Left renal pelvis (tissue), 4 donors: ENCODE measurements around the gene FBXO10. TPM values are rescaled to one million over a fixed set of nuclear protein-coding genes. Genes with fewer than 3 reads are reported as not detected.

Experiments
- DNase-seq, 4 donors: peaks; one replicate each; pipeline ENCODE4 v3.0.0-alpha.2; 2013; ENCODE audit warnings: low read depth in 4 of 4, low spot score in 3 of 4
- polyA plus RNA-seq, 4 donors: library from polyadenylated mRNA; unstranded; fragments of 120-200 nt; gene quantifications; one replicate each; pipeline ENCODE4 v1.2.1, GENCODE V29; 2013; ENCODE audit not compliant: insufficient read length in 4 of 4

FBXO10 gene
- polyA plus RNA-seq, 4 donors, result 12.7 to 14.1 (median 13.9) TPM

DNA sequence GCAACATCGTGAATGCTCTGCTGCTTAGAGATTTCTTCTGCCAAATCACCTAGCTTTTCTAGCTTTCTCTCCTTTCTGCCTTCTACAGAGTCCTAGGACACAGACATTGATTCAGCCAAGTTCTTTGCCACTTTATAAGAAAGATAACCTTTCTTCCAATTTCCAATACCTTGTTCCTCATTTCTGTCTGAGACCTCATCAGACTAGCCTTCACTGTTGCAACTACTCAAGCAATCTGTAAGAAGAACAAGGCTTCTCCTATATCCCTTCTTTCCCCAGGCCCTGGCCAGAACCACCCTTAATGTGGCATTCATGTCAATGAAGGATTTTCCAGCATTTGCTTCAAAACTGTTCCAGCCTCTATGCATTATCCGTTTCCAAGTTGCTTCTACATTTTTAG is 24.3 kb downstream of the FBXO10 start:
- DNase-seq, result no peak

DNA sequence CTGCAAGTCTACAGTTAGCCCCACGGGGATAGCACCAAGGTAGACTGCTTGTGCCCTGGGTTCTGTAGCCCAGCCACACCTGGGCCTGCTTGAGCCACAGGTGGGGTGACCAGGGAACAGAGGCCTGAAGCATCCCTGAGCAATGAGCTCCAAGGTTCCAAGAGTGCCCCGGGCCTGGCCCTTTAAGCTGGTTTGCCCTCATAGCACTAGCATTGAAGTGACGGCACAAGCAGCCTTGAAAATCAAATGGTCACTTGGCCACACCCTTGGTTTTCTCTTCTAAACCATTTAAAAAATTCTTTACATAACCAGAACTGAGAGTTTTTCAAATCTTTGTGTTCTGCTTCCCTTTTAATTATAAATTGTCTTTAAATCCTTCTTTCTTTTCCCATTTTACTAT is 24.7 kb downstream of the FBXO10 start:
- DNase-seq, result no peak

GRCh38 chr9:37550781-37551180 is 25.4 kb downstream of the FBXO10 start:
- no peak for DNase-seq

- no peak for DNase-seq
These were observed 26.7 kb downstream of the FBXO10 start for GRCh38 chr9:37549527-37549926.

DNA sequence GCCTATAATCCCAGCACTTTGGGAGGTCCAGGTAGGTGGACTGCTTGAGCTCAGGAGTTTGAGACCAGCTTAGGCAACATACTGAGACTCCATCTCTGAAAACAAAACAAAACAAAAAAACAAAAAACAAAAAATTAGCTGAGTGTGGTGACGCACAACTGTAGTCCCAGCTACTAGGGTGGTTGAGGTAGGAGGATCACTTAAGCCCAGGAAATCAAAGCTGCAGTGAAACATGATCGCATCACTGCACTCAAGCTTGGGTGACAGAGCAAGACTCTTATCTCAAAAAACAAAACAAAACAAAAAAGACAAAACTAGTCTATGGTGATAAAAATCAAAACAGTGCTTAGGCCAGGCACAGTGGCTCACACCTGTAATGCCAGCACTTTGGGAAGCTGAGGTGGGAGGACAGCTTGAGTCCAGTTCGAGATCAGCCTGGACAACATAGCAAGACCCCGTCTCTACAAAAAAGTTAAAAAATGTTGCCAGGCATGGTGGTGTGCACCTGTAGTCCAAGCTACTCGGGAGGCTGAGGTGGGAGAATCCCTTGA is 28.8 kb downstream of the FBXO10 start:
- no peak for DNase-seq

- no peak for DNase-seq
These were observed 32.7 kb downstream of the FBXO10 start for GRCh38 chr9:37543468-37543867.

GRCh38 chr9:37542895-37543294 is 33.3 kb downstream of the FBXO10 start:
- no peak for DNase-seq

GRCh38 chr9:37542488-37542887 is 33.7 kb downstream of the FBXO10 start:
- no peak for DNase-seq

DNA sequence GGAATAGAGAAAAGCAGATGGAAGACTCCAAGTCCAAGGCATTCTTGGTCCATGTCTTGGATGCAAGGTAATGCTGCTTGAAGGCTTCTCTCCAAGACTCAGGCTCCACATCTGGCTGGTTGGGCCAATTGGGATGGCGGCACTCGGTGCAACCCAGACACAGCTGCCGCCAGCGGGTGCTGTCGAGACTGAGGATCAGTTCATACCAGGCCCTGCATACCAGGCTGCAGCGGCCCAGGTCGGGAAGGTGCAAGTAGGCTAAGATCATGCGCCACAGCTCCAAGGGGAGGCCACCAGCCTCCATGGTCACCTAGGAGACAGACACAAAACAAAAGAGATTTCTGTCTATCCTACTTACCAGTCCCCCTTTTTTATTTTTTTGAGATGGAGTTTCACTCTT is 34.7 kb downstream of the FBXO10 start:
- DNase-seq, result no peak

GRCh38 chr9:37540634-37541033 is 35.5 kb downstream of the FBXO10 start:
- DNase-seq, result peak in 1 of 4 donors; percentile 9

GRCh38 chr9:37539634-37540033 is 36.5 kb downstream of the FBXO10 start:
- DNase-seq, result no peak

DNA sequence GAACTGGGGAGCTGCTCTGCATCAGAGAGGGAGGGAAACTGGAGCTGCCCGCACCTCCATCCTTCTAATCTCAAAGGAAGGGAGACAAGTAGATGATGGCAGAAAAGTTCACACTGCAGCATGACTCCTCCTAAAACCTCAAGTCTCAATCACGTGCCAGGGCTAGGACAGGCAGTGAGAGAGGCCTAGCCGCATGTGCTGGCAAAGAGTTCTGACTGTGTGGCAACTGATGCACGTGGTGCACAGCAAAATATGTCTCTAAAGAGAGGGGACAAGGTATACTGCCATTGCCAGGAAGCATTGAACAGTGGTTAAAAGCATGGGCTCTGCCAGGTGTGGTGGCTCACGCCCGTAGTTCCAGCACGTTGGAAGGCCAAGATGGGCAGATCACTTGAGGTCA is 38.1 kb downstream of the FBXO10 start:
- no peak for DNase-seq

GRCh38 chr9:37534901-37535300 is 41.3 kb downstream of the FBXO10 start:
- DNase-seq, result no peak

- DNase-seq, result no peak
These were observed 41.8 kb downstream of the FBXO10 start for GRCh38 chr9:37534412-37534811.

- DNase-seq, result no peak
These were observed 44.5 kb downstream of the FBXO10 start for GRCh38 chr9:37531699-37532098.

DNA sequence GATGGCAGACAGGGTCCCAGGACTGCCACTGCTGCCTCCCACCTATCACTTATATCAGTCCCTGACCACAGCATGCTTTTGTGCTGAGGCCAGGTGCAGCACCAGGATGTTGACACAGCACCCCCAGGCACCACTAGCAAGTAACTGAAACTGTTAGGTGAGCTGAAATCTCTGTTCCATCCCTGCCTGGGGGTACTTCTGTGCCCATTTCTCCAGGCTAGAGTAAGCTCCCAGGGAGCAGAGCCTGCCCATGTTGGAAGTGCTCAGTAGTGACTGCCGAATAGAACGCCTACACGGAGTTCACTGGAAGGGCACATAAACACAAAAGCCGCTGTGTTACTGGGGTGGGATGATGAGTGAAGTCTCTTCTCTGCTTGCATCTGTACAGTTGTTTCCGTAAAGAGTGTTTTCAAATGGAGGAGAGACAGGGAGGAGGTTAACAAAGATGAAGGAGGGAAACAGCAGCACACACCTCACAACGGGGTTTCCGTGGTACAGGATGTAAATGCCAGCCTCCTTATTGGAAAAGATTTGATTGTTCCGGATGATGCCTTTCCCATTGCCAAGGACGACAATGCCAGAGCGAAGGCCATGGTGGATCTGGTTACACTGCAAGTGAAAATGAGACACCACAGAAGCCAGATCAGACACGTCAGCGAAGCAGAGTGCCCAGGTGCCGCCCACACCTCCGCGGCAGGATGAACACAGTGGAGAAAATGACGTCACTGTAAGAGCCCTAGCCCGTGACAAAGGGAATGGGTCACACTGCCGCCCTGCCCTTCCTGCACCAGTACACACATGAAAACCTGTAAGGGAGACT is 47.3 kb downstream of the FBXO10 start:
- peak; percentile 26 to 62 (median 32) for DNase-seq

DNA sequence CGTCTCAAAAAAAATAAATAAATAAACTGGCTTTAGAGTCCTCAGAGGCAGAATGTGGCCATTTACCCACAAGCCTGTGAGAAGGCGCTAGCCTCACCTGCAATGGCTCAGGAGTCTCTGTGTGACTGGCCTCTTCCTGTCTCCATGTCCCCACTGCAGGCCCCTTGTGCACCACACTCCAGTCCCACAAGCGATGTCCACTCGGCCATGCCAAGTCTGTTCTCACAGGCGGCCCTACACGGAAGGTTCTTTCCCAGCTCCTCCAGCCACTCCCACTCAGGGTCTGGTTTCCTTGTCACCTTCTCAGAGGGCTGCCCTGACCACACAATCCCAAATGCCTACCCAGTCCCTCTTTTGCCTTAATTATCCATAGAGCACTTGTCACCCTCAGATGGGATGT is 52.3 kb downstream of the FBXO10 start:
- DNase-seq, result no peak

- no peak for DNase-seq
These were observed 53.2 kb downstream of the FBXO10 start for GRCh38 chr9:37522971-37523370.

DNA sequence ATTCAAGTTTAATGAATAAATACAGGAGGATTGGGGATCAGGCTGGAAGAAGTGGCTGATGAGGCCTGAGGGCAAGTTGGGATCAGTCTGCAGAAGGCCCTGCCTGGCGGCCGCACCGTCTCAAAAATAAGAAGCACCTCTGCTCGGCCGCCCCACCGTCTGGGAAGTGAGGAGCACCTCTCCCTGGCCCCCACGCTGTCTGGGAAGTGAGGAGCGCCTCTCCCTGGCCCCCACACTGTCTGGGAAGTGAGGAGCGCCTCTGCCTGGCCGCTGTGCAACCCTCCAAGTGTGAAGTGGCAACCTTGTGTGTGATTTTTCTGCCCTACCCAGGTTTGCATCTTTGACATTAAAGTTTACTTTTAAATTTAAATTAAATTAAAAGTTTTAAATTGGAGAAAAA is 55.1 kb downstream of the FBXO10 start:
- no peak for DNase-seq

GRCh38 chr9:37520641-37521040 is 55.5 kb downstream of the FBXO10 start:
- DNase-seq, result no peak

DNA sequence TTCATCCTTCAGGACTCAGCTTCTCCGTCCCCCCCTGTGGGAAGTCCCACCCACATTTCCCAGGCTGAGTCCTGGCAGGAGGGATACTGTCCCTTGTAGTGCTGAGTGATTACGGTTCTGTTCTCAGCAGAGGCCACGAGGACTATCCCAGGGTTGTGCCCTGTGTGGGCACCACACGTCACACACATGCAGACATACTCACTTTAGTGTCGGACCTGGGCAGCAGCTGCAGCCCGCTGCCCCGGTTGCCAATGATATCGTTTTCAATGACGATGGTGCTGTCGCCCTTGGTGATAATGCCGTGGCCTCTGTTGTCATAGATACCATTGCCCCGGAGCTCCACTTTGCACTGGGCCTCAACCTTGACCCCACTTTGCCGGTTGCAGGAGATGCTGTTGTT is 58.3 kb downstream of the FBXO10 start:
- DNase-seq, result no peak

- DNase-seq, result no peak
These were observed 60.4 kb downstream of the FBXO10 start for GRCh38 chr9:37515620-37516258.
